Trophoblast cell (in vitro differentiated cells and primary cell): ENCODE results near the gene TUBB6.
A peak's percentile ranks its signal among the peaks of the same experiment; 100 is the strongest.

ENCODE experiments used
- DNase-seq, 2 donors: peaks; one replicate each; pipeline ENCODE4 v3.0.0-alpha.2; 2016
- H2AFZ ChIP-seq: 2 replicates; pipeline ENCODE4 v1.6.1; 2013; ENCODE audit warnings: low read length, moderate library complexity, mild to moderate bottlenecking; ENCODE audit not compliant: insufficient read depth, poor library complexity
- H2AK5ac ChIP-seq: 2 replicates; pipeline ENCODE4 v1.6.1; 2013; ENCODE audit warnings: mild to moderate bottlenecking, low read length
- H2BK120ac ChIP-seq: 2 replicates; pipeline ENCODE4 v1.6.1; 2013; ENCODE audit warnings: low read length, mild to moderate bottlenecking, moderate library complexity; ENCODE audit not compliant: insufficient read depth, poor library complexity
- H2BK12ac ChIP-seq: 2 replicates; pipeline ENCODE4 v1.6.1; 2013; ENCODE audit warnings: mild to moderate bottlenecking, low read length, moderate library complexity
- H2BK5ac ChIP-seq: 2 replicates; pipeline ENCODE4 v1.6.1; 2013; ENCODE audit warnings: low read length, low read depth, moderate library complexity, mild to moderate bottlenecking; ENCODE audit not compliant: poor library complexity
- H3K14ac ChIP-seq: 2 replicates; pipeline ENCODE4 v1.6.1; 2013; ENCODE audit warnings: mild to moderate bottlenecking, low read length
- H3K18ac ChIP-seq: 2 replicates; pipeline ENCODE4 v1.6.1; 2013; ENCODE audit warnings: mild to moderate bottlenecking, low read length
- H3K23ac ChIP-seq: 2 replicates; pipeline ENCODE4 v1.6.1; 2013; ENCODE audit warnings: low read length
- H3K27ac ChIP-seq: 2 replicates; pipeline ENCODE4 v1.5.1; 2013; ENCODE audit warnings: low read depth, mild to moderate bottlenecking, inconsistent platforms, low read length, moderate library complexity
- H3K27me3 ChIP-seq: 2 replicates; pipeline ENCODE4 v1.6.1; 2013; ENCODE audit warnings: inconsistent platforms, mild to moderate bottlenecking, low read length, moderate library complexity; ENCODE audit not compliant: insufficient read depth
- H3K36me3 ChIP-seq, 2 experiments: 1 replicate in 1 of 2; 2 replicates in 1 of 2; pipeline ENCODE4 v1.6.1; 2013; ENCODE audit warnings: low read length in 2 of 2, mild to moderate bottlenecking in 2 of 2, moderate library complexity in 1 of 2; ENCODE audit not compliant: insufficient read depth in 2 of 2, control insufficient read depth in 1 of 2
- H3K4ac ChIP-seq: 2 replicates; pipeline ENCODE4 v1.6.1; 2013; ENCODE audit warnings: low read depth, mild to moderate bottlenecking, low read length, moderate library complexity
- H3K4me1 ChIP-seq, 2 experiments: 1 replicate in 1 of 2; 2 replicates in 1 of 2; pipeline ENCODE4 v1.6.1; 2013; ENCODE audit warnings: low read length in 2 of 2, mild to moderate bottlenecking in 2 of 2, moderate library complexity in 1 of 2; ENCODE audit not compliant: insufficient read depth in 2 of 2, control insufficient read depth in 1 of 2
- H3K4me2 ChIP-seq: 2 replicates; pipeline ENCODE4 v1.6.1; 2013; ENCODE audit warnings: inconsistent platforms, mild to moderate bottlenecking, low read length, moderate library complexity
- H3K4me3 ChIP-seq: 2 replicates; pipeline ENCODE4 v1.5.1; 2013; ENCODE audit warnings: mild to moderate bottlenecking, low read depth, low read length, inconsistent platforms
- H3K79me1 ChIP-seq: one replicate; pipeline ENCODE4 v1.6.1; 2013; ENCODE audit warnings: low read length
- H3K79me2 ChIP-seq: 2 replicates; pipeline ENCODE4 v1.6.1; 2013; ENCODE audit warnings: low read length, mild to moderate bottlenecking; ENCODE audit not compliant: control insufficient read depth, insufficient read depth, poor library complexity
- H3K9ac ChIP-seq: 2 replicates; pipeline ENCODE4 v1.6.1; 2013; ENCODE audit warnings: mild to moderate bottlenecking, low read length
- H3K9me3 ChIP-seq: 2 replicates; pipeline ENCODE4 v1.6.1; 2013; ENCODE audit warnings: low read depth, mild to moderate bottlenecking, control low read depth, inconsistent platforms, low read length; ENCODE audit not compliant: insufficient read depth
- H4K12ac ChIP-seq: 2 replicates; pipeline ENCODE4 v1.6.1; 2013; ENCODE audit warnings: low read depth, mild to moderate bottlenecking, low read length, moderate library complexity
- H4K8ac ChIP-seq: 2 replicates; pipeline ENCODE4 v1.6.1; 2013; ENCODE audit warnings: low read depth, mild to moderate bottlenecking, low read length, moderate library complexity
- H4K91ac ChIP-seq: one replicate; pipeline ENCODE4 v1.6.1; 2013; ENCODE audit warnings: low read depth, mild to moderate bottlenecking, low read length, moderate library complexity
- WGBS: extraction: QIAGEN DNeasy Blood & Tissue Kit; methylation state at CpG from one replicate; pipeline ENCODE4 v1.1.7; 2013; ENCODE audit warnings: missing lambda C conversion rate; ENCODE audit not compliant: insufficient read length, insufficient coverage; ENCODE audit errors: extremely low coverage; 5-methylcytosine and 5-hydroxymethylcytosine counted together

The TUBB6 gene

DNA sequence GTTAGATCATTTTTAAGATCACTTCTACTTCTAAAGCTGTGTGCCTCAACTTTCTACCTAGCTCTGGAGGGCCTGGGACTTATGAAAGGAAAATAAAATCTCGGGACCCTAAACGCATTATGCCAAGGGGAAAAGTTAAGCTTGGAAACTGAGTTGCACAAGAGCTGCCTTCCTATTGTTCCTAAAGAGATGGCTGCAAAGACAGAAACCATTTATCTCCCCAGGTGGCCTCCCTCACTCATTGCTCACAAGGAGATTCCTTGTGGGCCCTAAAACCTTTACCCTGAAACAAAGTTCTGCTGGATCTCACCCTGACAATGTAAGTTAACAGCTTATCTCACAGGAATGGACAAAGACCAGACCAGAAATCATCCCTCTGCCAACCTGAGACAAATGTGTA is 26.8 kb downstream of the TUBB6 start:
- Histone ChIP-seq H2BK5ac (no peak overlapping the region), H2AK5ac (no peak overlapping the region), H3K4ac (no peak overlapping the region), H2AFZ (no peak overlapping the region), H3K79me1 (peaks cover 3% of the 10 kb centered on the region), H2BK12ac (no peak overlapping the region), H3K18ac (no peak overlapping the region), H3K4me2 (no peak overlapping the region), H3K79me2 (no peaks in the 10 kb centered on the region), H3K14ac (no peak overlapping the region), H3K9ac (no peak overlapping the region), H3K27me3 (no peaks in the 10 kb centered on the region), H3K4me3 (no peak overlapping the region), H3K27ac (no peak overlapping the region), H2BK120ac (no peak overlapping the region), H3K9me3 (no peaks in the 10 kb centered on the region), H3K23ac (no peak overlapping the region), H3K36me3 (peaks cover 5 to 17% of the 10 kb centered on the region in 2 experiments), H4K91ac (no peak overlapping the region), H4K8ac (no peak overlapping the region), H3K4me1 (peaks cover 32 to 36% of the 10 kb centered on the region in 2 experiments), H4K12ac (no peak overlapping the region)
- no peak for DNase-seq
- no CpG with 5 or more reads among the region's 2 CpGs for WGBS

DNA sequence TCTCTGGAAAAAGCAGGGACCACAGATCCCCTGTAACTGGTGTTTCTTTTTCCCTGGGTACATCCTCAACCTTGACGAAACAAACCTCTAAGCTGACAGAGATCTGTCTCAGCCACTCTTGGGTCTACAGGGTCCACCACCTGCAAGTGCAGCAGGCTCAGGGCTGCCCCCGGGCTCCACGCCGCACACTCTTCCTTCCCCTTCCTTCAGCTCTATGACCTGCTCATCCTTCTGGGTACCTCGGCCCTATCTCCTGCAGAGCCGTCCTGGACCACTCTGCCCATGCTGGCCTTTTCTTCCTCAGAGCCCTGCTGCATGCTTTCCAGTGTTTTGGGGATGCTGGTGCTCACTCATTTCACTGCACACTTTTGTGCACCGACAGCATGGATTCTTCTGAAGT is 27.5 kb downstream of the TUBB6 start:
- no peaks in the 10 kb centered on the region for H3K27me3 ChIP-seq
- no peaks in the 10 kb centered on the region for H3K9me3 ChIP-seq
- H3K27ac ChIP-seq = peak overlapping the region; percentile 19
- H2AFZ ChIP-seq = no peak overlapping the region
- peaks cover 32 to 36% of the 10 kb centered on the region in 2 experiments for H3K4me1 ChIP-seq
- WGBS = no CpG with 5 or more reads among the region's 7 CpGs
- H3K4ac ChIP-seq = no peak overlapping the region
- H2BK5ac ChIP-seq = no peak overlapping the region
- H3K79me1 ChIP-seq = peaks cover 3% of the 10 kb centered on the region
- no peak overlapping the region for H3K23ac ChIP-seq
- peaks cover 4 to 16% of the 10 kb centered on the region in 2 experiments for H3K36me3 ChIP-seq
- no peak overlapping the region for H3K4me3 ChIP-seq
- H2AK5ac ChIP-seq = peak overlapping the region; percentile 64
- no peak for DNase-seq
- H2BK12ac ChIP-seq = peak overlapping the region; percentile 54
- H3K18ac ChIP-seq = peak overlapping the region; percentile 6
- peak overlapping the region; percentile 35 for H4K8ac ChIP-seq
- no peak overlapping the region for H3K4me2 ChIP-seq
- no peak overlapping the region for H3K9ac ChIP-seq
- H2BK120ac ChIP-seq = no peak overlapping the region
- H4K91ac ChIP-seq = no peak overlapping the region
- no peak overlapping the region for H4K12ac ChIP-seq
- no peak overlapping the region for H3K14ac ChIP-seq
- H3K79me2 ChIP-seq = no peaks in the 10 kb centered on the region

DNA sequence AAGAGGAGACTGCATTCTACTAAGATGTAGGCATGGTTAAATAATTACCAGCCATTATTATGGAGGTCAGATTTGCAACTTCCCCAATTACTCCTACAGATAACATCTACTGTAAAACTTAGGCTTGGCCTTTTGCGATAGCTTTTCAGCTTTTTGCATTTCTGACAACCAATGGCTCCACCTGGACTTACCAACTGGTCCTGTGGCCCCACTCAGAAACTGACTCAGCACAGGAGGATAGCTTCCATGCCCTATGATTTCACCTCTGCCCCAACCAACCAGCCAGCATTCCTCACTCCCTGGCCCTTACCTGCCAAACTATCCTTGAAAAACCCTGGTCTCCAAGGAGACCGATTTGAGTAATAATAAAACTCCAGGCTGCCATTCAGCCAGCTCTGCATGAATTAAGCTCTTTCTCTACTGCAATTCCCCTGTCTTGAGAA is 28.2 kb downstream of the TUBB6 start:
- H3K9me3 ChIP-seq = no peaks in the 10 kb centered on the region
- H3K36me3 ChIP-seq = peaks cover 7 to 21% of the 10 kb centered on the region in 2 experiments
- H3K79me1 ChIP-seq = peaks cover 3% of the 10 kb centered on the region
- no peak overlapping the region for H3K4me3 ChIP-seq
- no peak overlapping the region for H2BK120ac ChIP-seq
- H3K4me2 ChIP-seq = no peak overlapping the region
- no peak overlapping the region for H4K91ac ChIP-seq
- no peak overlapping the region for H3K18ac ChIP-seq
- no peak overlapping the region for H4K8ac ChIP-seq
- peaks cover 32 to 36% of the 10 kb centered on the region in 2 experiments for H3K4me1 ChIP-seq
- no peak overlapping the region for H4K12ac ChIP-seq
- H2BK5ac ChIP-seq = no peak overlapping the region
- no CpG with 5 or more reads among the region's 2 CpGs for WGBS
- no peaks in the 10 kb centered on the region for H3K79me2 ChIP-seq
- no peak overlapping the region for H2AK5ac ChIP-seq
- no peak overlapping the region for H2AFZ ChIP-seq
- H3K14ac ChIP-seq = no peak overlapping the region
- H3K9ac ChIP-seq = no peak overlapping the region
- no peak overlapping the region for H2BK12ac ChIP-seq
- H3K23ac ChIP-seq = no peak overlapping the region
- H3K27me3 ChIP-seq = no peaks in the 10 kb centered on the region
- no peak overlapping the region for H3K4ac ChIP-seq
- H3K27ac ChIP-seq = no peak overlapping the region
- DNase-seq = peak; percentile 87 to 93

DNA sequence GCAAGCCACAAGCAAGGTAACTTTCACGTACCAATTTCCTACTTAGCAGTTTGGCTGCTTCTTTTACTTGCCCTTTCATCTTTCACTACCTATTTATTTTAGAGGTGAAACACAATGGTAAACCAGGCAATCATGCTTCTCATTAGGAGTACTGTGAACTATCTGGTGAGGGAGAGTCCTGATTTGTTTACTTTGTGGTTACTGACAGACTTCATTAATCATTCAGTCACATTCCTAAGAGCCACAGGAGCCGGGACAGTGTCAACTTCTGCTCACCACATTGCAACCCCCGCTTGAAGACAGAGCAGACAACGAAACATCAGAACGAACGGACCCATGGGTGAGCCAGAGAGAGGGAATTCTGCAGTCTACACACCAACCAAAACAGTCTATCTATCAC is 28.8 kb downstream of the TUBB6 start:
- Histone ChIP-seq H3K79me1 (peaks cover 3% of the 10 kb centered on the region), H3K27me3 (no peaks in the 10 kb centered on the region), H2BK12ac (no peak overlapping the region), H3K36me3 (peaks cover 7 to 23% of the 10 kb centered on the region in 2 experiments), H3K4ac (no peak overlapping the region), H2BK5ac (no peak overlapping the region), H3K14ac (no peak overlapping the region), H3K23ac (no peak overlapping the region), H3K27ac (no peak overlapping the region), H3K9me3 (no peaks in the 10 kb centered on the region), H2AK5ac (no peak overlapping the region), H3K18ac (no peak overlapping the region), H2BK120ac (no peak overlapping the region), H3K9ac (no peak overlapping the region), H3K79me2 (no peaks in the 10 kb centered on the region), H2AFZ (no peak overlapping the region), H4K8ac (no peak overlapping the region), H3K4me2 (peak overlapping the region; percentile 5), H3K4me1 (peaks cover 32 to 36% of the 10 kb centered on the region in 2 experiments), H4K12ac (no peak overlapping the region), H3K4me3 (no peak overlapping the region), H4K91ac (no peak overlapping the region)
- no peak for DNase-seq
- WGBS = no CpG with 5 or more reads among the region's 6 CpGs
